Measurements from ENCODE around the gene HTD2. TPM values are rescaled to one million over a fixed set of nuclear protein-coding genes. Genes with fewer than 3 reads are reported as not detected.

The HTD2 gene
- total RNA-seq, 1 experiment from 2014 or later, result 13.5 TPM

GRCh38 chr3:58358092-58358491 lies 51.8 kb downstream of the HTD2 start:
- intact Hi-C loops (cut with micrococcal nuclease), result no loop called here
- H3K79me2 ChIP-seq (ENCODE audit: insufficient read depth, low read length), result no peaks in the 10 kb centered on the region
- H3K9ac ChIP-seq (ENCODE audit: low read length), result no peak overlapping the region
- BruUV-seq (replicated peaks), result no TSS peak
- H3K9me2 ChIP-seq (ENCODE audit: insufficient read depth), result no peaks in the 10 kb centered on the region
- no peak for DNase-seq (ENCODE audit: low read depth, low spot score)
- CTCF ChIA-PET, result no interaction called here
- no peak overlapping the region for H3K27ac ChIP-seq (ENCODE audit: low read depth, low read length)
- H3K4me3 ChIP-seq (replicated peaks in 1 of 2; ENCODE audit: low read depth in 1 of 2, low read length in 2 of 2), result no peak overlapping the region
- POLR2A ChIA-PET, result no interaction called here
- no peak for TF ChIP-seq JUND (IDR thresholded peaks at IDR 0.05)
- TF ChIP-seq EGR1 (IDR thresholded peaks at IDR 0.05; ENCODE audit: low read depth), result no peak
- TF ChIP-seq MAX (IDR thresholded peaks at IDR 0.05), result no peak
- no peak for TF ChIP-seq EZH2phosphoT487 (IDR thresholded peaks at IDR 0.05; ENCODE audit: borderline replicate concordance)
- no peak for TF ChIP-seq YY1 (IDR thresholded peaks at IDR 0.05; ENCODE audit: extremely low read depth, insufficient replicate concordance, low read depth, low read length)
- no peak for TF ChIP-seq ATF3 (IDR thresholded peaks at IDR 0.05)
- no peak for TF ChIP-seq CTCF (IDR thresholded peaks at IDR 0.05 in 2 of 3, conservative IDR thresholded peaks at IDR 0.05 in 1 of 3; ENCODE audit: borderline replicate concordance in 1 of 3, insufficient read depth in 1 of 3, low read depth in 2 of 3, low read length in 2 of 3)
- no peak for TF ChIP-seq EZH2 (IDR thresholded peaks at IDR 0.05)
- no peak for TF ChIP-seq CEBPB (IDR thresholded peaks at IDR 0.05; ENCODE audit: low read depth)
- no peak for TF ChIP-seq TCF7L2 (IDR thresholded peaks at IDR 0.05; ENCODE audit: borderline replicate concordance, extremely low read depth, insufficient read depth, insufficient read length)
- no peak for TF ChIP-seq ZBTB33 (IDR thresholded peaks at IDR 0.05; ENCODE audit: extremely low read depth, insufficient replicate concordance, low read length)
- TF ChIP-seq ZNF274 (IDR thresholded peaks at IDR 0.05; ENCODE audit: low read depth, low read length), result no peak
- no peak for TF ChIP-seq SRF (IDR thresholded peaks at IDR 0.05; ENCODE audit: low read depth)
- TF ChIP-seq CBX3 (IDR thresholded peaks at IDR 0.05; ENCODE audit: low read depth), result no peak
- no peak for TF ChIP-seq POLR2A (IDR thresholded peaks at IDR 0.05; ENCODE audit: borderline replicate concordance, extremely low read depth, insufficient read depth, insufficient read length)
- TF ChIP-seq ZFX (IDR thresholded peaks at IDR 0.05), result no peak
- TF ChIP-seq RAD21 (IDR thresholded peaks at IDR 0.05; ENCODE audit: low read depth), result no peak
- no peak for TF ChIP-seq REST (IDR thresholded peaks at IDR 0.05; ENCODE audit: low read depth)
- no peak for TF ChIP-seq SP1 (IDR thresholded peaks at IDR 0.05; ENCODE audit: low read depth)
- no peaks in the 10 kb centered on the region for H3K4me1 ChIP-seq (ENCODE audit: control insufficient read depth in 1 of 2, insufficient read depth in 2 of 2, low read length in 2 of 2)
- RAD21 ChIA-PET (ENCODE audit: low non-redundant PET in 1 of 2, low total read pairs in 2 of 2, uncharacterized antibody in 2 of 2, unreplicated experiment in 2 of 2), result no interaction called here
- H2AFZ ChIP-seq (ENCODE audit: low read depth, low read length, poor library complexity, severe bottlenecking), result no peak overlapping the region
- H3K4me2 ChIP-seq (ENCODE audit: low read length), result no peak overlapping the region
- no peaks in the 10 kb centered on the region for H3K9me3 ChIP-seq (ENCODE audit: control insufficient read depth in 1 of 2, insufficient read depth in 1 of 2, low read depth in 1 of 2, low read length in 2 of 2)
- no peaks in the 10 kb centered on the region for H4K20me1 ChIP-seq (ENCODE audit: insufficient read depth)
- H3K36me3 ChIP-seq (ENCODE audit: control insufficient read depth in 1 of 2, insufficient read depth in 2 of 2, low read length in 2 of 2), result no peaks in the 10 kb centered on the region
- H3K27me3 ChIP-seq (ENCODE audit: insufficient read depth, low read length), result no peaks in the 10 kb centered on the region
- ATAC-seq, result peak; percentile 27; the same call in 1 of the 2 replicates
